Measurements from ENCODE around the gene NAGPA. TPM values are rescaled to one million over a fixed set of nuclear protein-coding genes. Genes with fewer than 3 reads are reported as not detected.

NAGPA gene
- total and polyA plus RNA-seq, 2 of the 13 experiments (the other 11 are each of a cell fraction or from before 2014, with no cell fraction given): 27.1 to 60.3 TPM

- TF ChIP-seq STAT6 (CRISPR knock-in tag; IDR thresholded peaks at IDR 0.05; ENCODE audit: borderline replicate concordance) (0 out of 2 replicates have a peak, but pooled peaks have one; percentile 33), KAT2B (IDR thresholded peaks at IDR 0.05; ENCODE audit: borderline replicate concordance, low read depth, low read length) (no peak), ZNF766 (CRISPR knock-in tag; IDR thresholded peaks at IDR 0.05; ENCODE audit: borderline replicate concordance) (peak; percentile 98), TBX3 (IDR thresholded peaks at IDR 0.05; ENCODE audit: borderline replicate concordance) (no peak), ZNF674 (CRISPR knock-in tag; IDR thresholded peaks at IDR 0.05; ENCODE audit: low read depth) (0 out of 2 replicates have a peak, but pooled peaks have one; percentile 72), PITX1 (CRISPR knock-in tag; IDR thresholded peaks at IDR 0.05) (peak; percentile 88), CENPBD1 (CRISPR knock-in tag; IDR thresholded peaks at IDR 0.05; ENCODE audit: borderline replicate concordance, low read depth) (no peak), TEF (CRISPR knock-in tag; IDR thresholded peaks at IDR 0.05) (peak; percentile 73), ZNF337 (CRISPR knock-in tag; IDR thresholded peaks at IDR 0.05; ENCODE audit: borderline replicate concordance, low read depth) (0 out of 2 replicates have a peak, but pooled peaks have one; percentile 15), HNRNPK (IDR thresholded peaks at IDR 0.05; ENCODE audit: low read depth, low read length, poor library complexity, severe bottlenecking) (no peak), CC2D1A (CRISPR knock-in tag; IDR thresholded peaks at IDR 0.05) (0 out of 2 replicates have a peak, but pooled peaks have one; percentile 39), ZNF318 (CRISPR knock-in tag; IDR thresholded peaks at IDR 0.05) (no peak; the same call in 1 of the 2 replicates), NR1H2 (CRISPR knock-in tag; IDR thresholded peaks at IDR 0.05; ENCODE audit: borderline replicate concordance, low read depth) (peak; percentile 82)
These were observed at the start of gene NAGPA (continued) for GRCh38 chr16:5033256-5034166.

All from HepG2 (cell line).